ENCODE results near the gene LIMS1. TPM values are rescaled to one million over a fixed set of nuclear protein-coding genes. Genes with fewer than 3 reads are reported as not detected.

LIMS1 gene
- total and polyA plus RNA-seq, 2 of the 13 experiments (the other 11 are each of a cell fraction or from before 2014, with no cell fraction given), result 38.3 to 49.6 TPM

GRCh38 chr2:108719149-108720044 lies 185.1 kb downstream of the LIMS1 start, which contains the start of gene RANBP2 (continued):
- TF ChIP-seq, protein P1, sequence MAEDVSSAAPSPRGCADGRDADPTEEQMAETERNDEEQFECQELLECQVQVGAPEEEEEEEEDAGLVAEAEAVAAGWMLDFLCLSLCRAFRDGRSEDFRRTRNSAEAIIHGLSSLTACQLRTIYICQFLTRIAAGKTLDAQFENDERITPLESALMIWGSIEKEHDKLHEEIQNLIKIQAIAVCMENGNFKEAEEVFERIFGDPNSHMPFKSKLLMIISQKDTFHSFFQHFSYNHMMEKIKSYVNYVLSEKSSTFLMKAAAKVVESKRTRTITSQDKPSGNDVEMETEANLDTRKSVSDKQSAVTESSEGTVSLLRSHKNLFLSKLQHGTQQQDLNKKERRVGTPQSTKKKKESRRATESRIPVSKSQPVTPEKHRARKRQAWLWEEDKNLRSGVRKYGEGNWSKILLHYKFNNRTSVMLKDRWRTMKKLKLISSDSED (CRISPR knock-in tag; IDR thresholded peaks at IDR 0.05), result peak; percentile 95
- TF ChIP-seq, protein P2, sequence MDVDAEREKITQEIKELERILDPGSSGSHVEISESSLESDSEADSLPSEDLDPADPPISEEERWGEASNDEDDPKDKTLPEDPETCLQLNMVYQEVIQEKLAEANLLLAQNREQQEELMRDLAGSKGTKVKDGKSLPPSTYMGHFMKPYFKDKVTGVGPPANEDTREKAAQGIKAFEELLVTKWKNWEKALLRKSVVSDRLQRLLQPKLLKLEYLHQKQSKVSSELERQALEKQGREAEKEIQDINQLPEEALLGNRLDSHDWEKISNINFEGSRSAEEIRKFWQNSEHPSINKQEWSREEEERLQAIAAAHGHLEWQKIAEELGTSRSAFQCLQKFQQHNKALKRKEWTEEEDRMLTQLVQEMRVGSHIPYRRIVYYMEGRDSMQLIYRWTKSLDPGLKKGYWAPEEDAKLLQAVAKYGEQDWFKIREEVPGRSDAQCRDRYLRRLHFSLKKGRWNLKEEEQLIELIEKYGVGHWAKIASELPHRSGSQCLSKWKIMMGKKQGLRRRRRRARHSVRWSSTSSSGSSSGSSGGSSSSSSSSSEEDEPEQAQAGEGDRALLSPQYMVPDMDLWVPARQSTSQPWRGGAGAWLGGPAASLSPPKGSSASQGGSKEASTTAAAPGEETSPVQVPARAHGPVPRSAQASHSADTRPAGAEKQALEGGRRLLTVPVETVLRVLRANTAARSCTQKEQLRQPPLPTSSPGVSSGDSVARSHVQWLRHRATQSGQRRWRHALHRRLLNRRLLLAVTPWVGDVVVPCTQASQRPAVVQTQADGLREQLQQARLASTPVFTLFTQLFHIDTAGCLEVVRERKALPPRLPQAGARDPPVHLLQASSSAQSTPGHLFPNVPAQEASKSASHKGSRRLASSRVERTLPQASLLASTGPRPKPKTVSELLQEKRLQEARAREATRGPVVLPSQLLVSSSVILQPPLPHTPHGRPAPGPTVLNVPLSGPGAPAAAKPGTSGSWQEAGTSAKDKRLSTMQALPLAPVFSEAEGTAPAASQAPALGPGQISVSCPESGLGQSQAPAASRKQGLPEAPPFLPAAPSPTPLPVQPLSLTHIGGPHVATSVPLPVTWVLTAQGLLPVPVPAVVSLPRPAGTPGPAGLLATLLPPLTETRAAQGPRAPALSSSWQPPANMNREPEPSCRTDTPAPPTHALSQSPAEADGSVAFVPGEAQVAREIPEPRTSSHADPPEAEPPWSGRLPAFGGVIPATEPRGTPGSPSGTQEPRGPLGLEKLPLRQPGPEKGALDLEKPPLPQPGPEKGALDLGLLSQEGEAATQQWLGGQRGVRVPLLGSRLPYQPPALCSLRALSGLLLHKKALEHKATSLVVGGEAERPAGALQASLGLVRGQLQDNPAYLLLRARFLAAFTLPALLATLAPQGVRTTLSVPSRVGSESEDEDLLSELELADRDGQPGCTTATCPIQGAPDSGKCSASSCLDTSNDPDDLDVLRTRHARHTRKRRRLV (CRISPR knock-in tag; IDR thresholded peaks at IDR 0.05), result 0 out of 2 replicates have a peak, but pooled peaks have one; percentile 61
- TF ChIP-seq, protein P3, sequence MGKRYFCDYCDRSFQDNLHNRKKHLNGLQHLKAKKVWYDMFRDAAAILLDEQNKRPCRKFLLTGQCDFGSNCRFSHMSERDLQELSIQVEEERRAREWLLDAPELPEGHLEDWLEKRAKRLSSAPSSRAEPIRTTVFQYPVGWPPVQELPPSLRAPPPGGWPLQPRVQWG (CRISPR knock-in tag; IDR thresholded peaks at IDR 0.05; ENCODE audit: borderline replicate concordance, low read depth), result 0 out of 2 replicates have a peak, but pooled peaks have one; percentile 82
- TF ChIP-seq NFYB (CRISPR knock-in tag; IDR thresholded peaks at IDR 0.05), result peak; percentile 68
- TF ChIP-seq GATAD1 (CRISPR knock-in tag; IDR thresholded peaks at IDR 0.05), result peak; percentile 99
- peak; percentile 83 for TF ChIP-seq ESRRA (CRISPR knock-in tag; IDR thresholded peaks at IDR 0.05; ENCODE audit: low read depth)
- TF ChIP-seq, protein P4, sequence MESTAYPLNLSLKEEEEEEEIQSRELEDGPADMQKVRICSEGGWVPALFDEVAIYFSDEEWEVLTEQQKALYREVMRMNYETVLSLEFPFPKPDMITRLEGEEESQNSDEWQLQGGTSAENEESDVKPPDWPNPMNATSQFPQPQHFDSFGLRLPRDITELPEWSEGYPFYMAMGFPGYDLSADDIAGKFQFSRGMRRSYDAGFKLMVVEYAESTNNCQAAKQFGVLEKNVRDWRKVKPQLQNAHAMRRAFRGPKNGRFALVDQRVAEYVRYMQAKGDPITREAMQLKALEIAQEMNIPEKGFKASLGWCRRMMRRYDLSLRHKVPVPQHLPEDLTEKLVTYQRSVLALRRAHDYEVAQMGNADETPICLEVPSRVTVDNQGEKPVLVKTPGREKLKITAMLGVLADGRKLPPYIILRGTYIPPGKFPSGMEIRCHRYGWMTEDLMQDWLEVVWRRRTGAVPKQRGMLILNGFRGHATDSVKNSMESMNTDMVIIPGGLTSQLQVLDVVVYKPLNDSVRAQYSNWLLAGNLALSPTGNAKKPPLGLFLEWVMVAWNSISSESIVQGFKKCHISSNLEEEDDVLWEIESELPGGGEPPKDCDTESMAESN (CRISPR knock-in tag; conservative IDR thresholded peaks at IDR 0.05), result peak; percentile 99
- no peak; the same call in 1 of the 2 replicates for TF ChIP-seq ZNF83 (CRISPR knock-in tag; IDR thresholded peaks at IDR 0.05; ENCODE audit: borderline replicate concordance)
- TF ChIP-seq HIVEP1 (CRISPR knock-in tag; IDR thresholded peaks at IDR 0.05), result peak; percentile 95
- TF ChIP-seq CBFB (CRISPR knock-in tag; IDR thresholded peaks at IDR 0.05), result peak; percentile 97
- TF ChIP-seq FOXJ3 (CRISPR knock-in tag; IDR thresholded peaks at IDR 0.05; ENCODE audit: borderline replicate concordance), result peak; percentile 90; the same call in 1 of the 2 replicates
- TF ChIP-seq ZNF343 (CRISPR knock-in tag; IDR thresholded peaks at IDR 0.05), result peak; percentile 96
- TF ChIP-seq PAF1 (CRISPR knock-in tag; IDR thresholded peaks at IDR 0.05), result no peak
- TF ChIP-seq HNF4G (IDR thresholded peaks at IDR 0.05; ENCODE audit: borderline replicate concordance, low read depth, low read length), result peak; percentile 9; the same call in 1 of the 2 replicates
- no peak; the same call in 1 of the 2 replicates for TF ChIP-seq HNF4G (CRISPR knock-in tag; IDR thresholded peaks at IDR 0.05; ENCODE audit: borderline replicate concordance, low read depth)
- peak; percentile 69; the same call in 1 of the 2 replicates for TF ChIP-seq SP140L (CRISPR knock-in tag; IDR thresholded peaks at IDR 0.05; ENCODE audit: borderline replicate concordance)
- peak; percentile 98 for TF ChIP-seq ZNF350 (CRISPR knock-in tag; IDR thresholded peaks at IDR 0.05; ENCODE audit: borderline replicate concordance, low read depth)
- TF ChIP-seq, protein P5, sequence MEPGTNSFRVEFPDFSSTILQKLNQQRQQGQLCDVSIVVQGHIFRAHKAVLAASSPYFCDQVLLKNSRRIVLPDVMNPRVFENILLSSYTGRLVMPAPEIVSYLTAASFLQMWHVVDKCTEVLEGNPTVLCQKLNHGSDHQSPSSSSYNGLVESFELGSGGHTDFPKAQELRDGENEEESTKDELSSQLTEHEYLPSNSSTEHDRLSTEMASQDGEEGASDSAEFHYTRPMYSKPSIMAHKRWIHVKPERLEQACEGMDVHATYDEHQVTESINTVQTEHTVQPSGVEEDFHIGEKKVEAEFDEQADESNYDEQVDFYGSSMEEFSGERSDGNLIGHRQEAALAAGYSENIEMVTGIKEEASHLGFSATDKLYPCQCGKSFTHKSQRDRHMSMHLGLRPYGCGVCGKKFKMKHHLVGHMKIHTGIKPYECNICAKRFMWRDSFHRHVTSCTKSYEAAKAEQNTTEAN (CRISPR knock-in tag; conservative IDR thresholded peaks at IDR 0.05), result peak; percentile 60
